HEK293 (cell line): Measurements from ENCODE around the gene IRAK2.

Experiments used
- CTCF ChIA-PET: fragments of 350-600 bp; formaldehyde crosslinking; extraction: SDS; loops from one replicate; lab custom pipeline; 2021; ENCODE audit warnings: antibody characterized with exemption; lab: Yijun Ruan, JAX
- POLR2A ChIA-PET: fragments of 300-600 bp; formaldehyde crosslinking; extraction: SDS; loops from one replicate; lab custom pipeline; 2020; ENCODE audit warnings: antibody characterized with exemption, inconsistent platforms; lab: Yijun Ruan, JAX
- H3K27ac ChIP-seq: fragments of 200-500 bp; sonication (Bioruptor generic); 2 replicates; pipeline ENCODE4 v1.5.1; 2014; ENCODE audit warnings: low read depth, low read length, control low read depth, inconsistent platforms; ENCODE audit errors: extremely low read depth
- H3K36me3 ChIP-seq, 2 experiments: fragments of 200-500 bp in 1 of 2; sonication (Bioruptor generic) in 1 of 2; 1 replicate in 1 of 2; 2 replicates in 1 of 2; pipeline ENCODE4 v1.5.1; 2014 to 2017; ENCODE audit warnings: inconsistent platforms in 2 of 2, low read length in 2 of 2; ENCODE audit not compliant: control insufficient read depth in 2 of 2, insufficient read depth in 1 of 2
- H3K4me1 ChIP-seq: fragments of 200-500 bp; sonication (Bioruptor generic); 2 replicates; pipeline ENCODE4 v1.5.1; 2014; ENCODE audit warnings: mild to moderate bottlenecking, low read length, inconsistent platforms; ENCODE audit not compliant: control insufficient read depth, insufficient read depth
- H3K4me3 ChIP-seq: 2 replicates; pipeline ENCODE4 v1.5.1; 2011; ENCODE audit warnings: low read depth, mild to moderate bottlenecking, control low read depth, low read length, moderate library complexity
- H3K9me3 ChIP-seq: fragments of 200-500 bp; sonication (Bioruptor generic); 2 replicates; pipeline ENCODE4 v1.5.1; 2014; ENCODE audit warnings: low read depth, low read length, inconsistent platforms; ENCODE audit not compliant: control insufficient read depth, insufficient read depth
- ELK4 ChIP-seq: IDR thresholded peaks from 2 replicates; pipeline ENCODE4 v1.6.1; 2011; ENCODE audit warnings: mild to moderate bottlenecking, low read depth, low read length, borderline replicate concordance
- GLIS2 ChIP-seq: fragments of 450-650 bp; formaldehyde crosslinking; IDR thresholded peaks from 2 replicates; pipeline ENCODE4 v1.5.1; 2016; ENCODE audit warnings: missing biosample characterization, missing genetic modification characterization
- IKZF3 ChIP-seq: fragments of 450-650 bp; IDR thresholded peaks from 2 replicates; pipeline ENCODE4 v1.5.0; 2018; ENCODE audit warnings: missing biosample characterization, mild to moderate bottlenecking, missing genetic modification characterization, moderate library complexity
- KLF1 ChIP-seq: fragments of 450-650 bp; formaldehyde crosslinking; IDR thresholded peaks from 2 replicates; pipeline ENCODE4 v1.5.1; 2016; ENCODE audit warnings: missing biosample characterization, missing genetic modification characterization
- KLF8 ChIP-seq: fragments of 450-650 bp; formaldehyde crosslinking; IDR thresholded peaks from 2 replicates; pipeline ENCODE4 v1.5.1; 2016; ENCODE audit warnings: missing biosample characterization, missing genetic modification characterization
- KLF9 ChIP-seq: fragments of 450-650 bp; formaldehyde crosslinking; IDR thresholded peaks from 2 replicates; pipeline ENCODE4 v1.5.1; 2016; ENCODE audit warnings: missing biosample characterization, missing genetic modification characterization, low read depth
- MZF1 ChIP-seq: fragments of 450-650 bp; formaldehyde crosslinking; IDR thresholded peaks from 2 replicates; pipeline ENCODE4 v1.5.1; 2017; ENCODE audit warnings: missing biosample characterization, missing genetic modification characterization, borderline replicate concordance
- SETDB1 ChIP-seq: IDR thresholded peaks from one replicate; pipeline ENCODE4 v1.6.1; 2017; ENCODE audit warnings: mild to moderate bottlenecking, low read length, moderate library complexity, mixed read lengths; ENCODE audit not compliant: insufficient read length
- SP3 ChIP-seq: fragments of 450-650 bp; formaldehyde crosslinking; IDR thresholded peaks from 2 replicates; pipeline ENCODE4 v1.5.1; 2016; ENCODE audit warnings: missing biosample characterization, missing genetic modification characterization
- SP7 ChIP-seq: fragments of 450-650 bp; formaldehyde crosslinking; IDR thresholded peaks from 2 replicates; pipeline ENCODE4 v1.5.1; 2016; ENCODE audit warnings: missing biosample characterization, missing genetic modification characterization
- ZEB2 ChIP-seq: fragments of 450-650 bp; formaldehyde crosslinking; IDR thresholded peaks from 2 replicates; pipeline ENCODE4 v1.5.1; 2016; ENCODE audit warnings: missing biosample characterization, missing genetic modification characterization
- ZFP41 ChIP-seq: fragments of 450-650 bp; formaldehyde crosslinking; IDR thresholded peaks from 2 replicates; pipeline ENCODE4 v1.5.1; 2016; ENCODE audit warnings: missing biosample characterization, missing genetic modification characterization, borderline replicate concordance
- ZNF292 ChIP-seq: fragments of 450-650 bp; formaldehyde crosslinking; IDR thresholded peaks from 2 replicates; pipeline ENCODE4 v1.5.1; 2016; ENCODE audit warnings: low read depth, missing biosample characterization, missing genetic modification characterization, borderline replicate concordance
- ZNF311 ChIP-seq: fragments of 450-650 bp; formaldehyde crosslinking; IDR thresholded peaks from 2 replicates; pipeline ENCODE4 v1.5.1; 2017; ENCODE audit warnings: missing biosample characterization, missing genetic modification characterization, borderline replicate concordance
- ZNF398 ChIP-seq: fragments of 450-650 bp; formaldehyde crosslinking; IDR thresholded peaks from 2 replicates; pipeline ENCODE4 v1.5.1; 2017; ENCODE audit warnings: missing biosample characterization, missing genetic modification characterization
- ZNF530 ChIP-seq: fragments of 450-650 bp; formaldehyde crosslinking; IDR thresholded peaks from 2 replicates; pipeline ENCODE4 v1.5.1; 2016; ENCODE audit warnings: low read depth, missing biosample characterization, missing genetic modification characterization
- ZNF596 ChIP-seq: fragments of 450-650 bp; IDR thresholded peaks from 2 replicates; pipeline ENCODE4 v1.5.0; 2018; ENCODE audit warnings: missing biosample characterization, mild to moderate bottlenecking, missing genetic modification characterization, moderate library complexity
- ZSCAN30 ChIP-seq: fragments of 450-650 bp; IDR thresholded peaks from 2 replicates; pipeline ENCODE4 v1.5.1; 2018; ENCODE audit warnings: missing biosample characterization, mild to moderate bottlenecking, missing genetic modification characterization, moderate library complexity
- ZXDB ChIP-seq: fragments of 450-650 bp; formaldehyde crosslinking; IDR thresholded peaks from 2 replicates; pipeline ENCODE4 v1.5.1; 2016; ENCODE audit warnings: missing biosample characterization, missing genetic modification characterization
- TF ChIP-seq, protein P1 (sequence below): fragments of 450-650 bp; formaldehyde crosslinking; IDR thresholded peaks from 2 replicates; pipeline ENCODE4 v1.5.1; 2016; ENCODE audit warnings: missing biosample characterization, missing genetic modification characterization, low read depth
- TF ChIP-seq, protein P2 (sequence below): fragments of 450-650 bp; formaldehyde crosslinking; IDR thresholded peaks from 2 replicates; pipeline ENCODE4 v1.5.1; 2016; ENCODE audit warnings: missing biosample characterization, missing genetic modification characterization
- TF ChIP-seq, protein P3 (sequence below): sonication (generic); formaldehyde crosslinking; IDR thresholded peaks from 2 replicates; pipeline ENCODE4 v1.8.1; 2022; ENCODE audit warnings: mild to moderate bottlenecking, moderate library complexity, missing genetic modification reagents
- TF ChIP-seq, protein P4 (sequence below): fragments of 450-650 bp; formaldehyde crosslinking; optimal IDR thresholded peaks from 2 replicates; pipeline ENCODE3; 2016; ENCODE audit warnings: missing biosample characterization, mild to moderate bottlenecking, missing genetic modification characterization
- TF ChIP-seq, protein P5 (sequence below): fragments of 450-650 bp; formaldehyde crosslinking; IDR thresholded peaks from 2 replicates; pipeline ENCODE4 v1.5.1; 2016; ENCODE audit warnings: missing biosample characterization, missing genetic modification characterization

The IRAK2 gene

DNA sequence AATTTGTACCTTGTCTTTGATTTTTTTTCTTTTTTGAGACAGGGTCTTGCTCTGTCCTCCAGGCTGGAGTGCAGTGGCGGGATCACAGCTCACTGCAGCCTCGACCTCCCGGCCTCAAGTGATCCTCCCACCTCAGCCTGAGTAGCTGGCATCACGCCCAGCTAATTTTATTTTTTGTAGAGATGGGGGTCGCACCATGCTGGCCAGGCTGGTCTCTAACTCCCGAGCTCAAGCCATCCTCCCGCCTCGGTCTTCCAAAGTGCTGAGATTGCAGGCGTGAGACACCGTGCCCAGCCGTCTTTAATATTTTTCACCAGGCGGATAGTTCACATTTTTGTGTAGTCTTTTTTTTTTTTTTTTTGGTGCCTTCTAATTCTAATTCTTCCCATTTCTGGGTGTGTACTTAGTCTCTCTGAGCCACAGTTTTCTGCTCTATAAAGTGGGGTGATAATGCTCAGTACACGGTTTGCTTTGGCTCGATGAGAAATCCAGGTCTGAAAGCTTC lies 83.0 kb downstream of the IRAK2 start (continued):
- TF ChIP-seq, protein P1, sequence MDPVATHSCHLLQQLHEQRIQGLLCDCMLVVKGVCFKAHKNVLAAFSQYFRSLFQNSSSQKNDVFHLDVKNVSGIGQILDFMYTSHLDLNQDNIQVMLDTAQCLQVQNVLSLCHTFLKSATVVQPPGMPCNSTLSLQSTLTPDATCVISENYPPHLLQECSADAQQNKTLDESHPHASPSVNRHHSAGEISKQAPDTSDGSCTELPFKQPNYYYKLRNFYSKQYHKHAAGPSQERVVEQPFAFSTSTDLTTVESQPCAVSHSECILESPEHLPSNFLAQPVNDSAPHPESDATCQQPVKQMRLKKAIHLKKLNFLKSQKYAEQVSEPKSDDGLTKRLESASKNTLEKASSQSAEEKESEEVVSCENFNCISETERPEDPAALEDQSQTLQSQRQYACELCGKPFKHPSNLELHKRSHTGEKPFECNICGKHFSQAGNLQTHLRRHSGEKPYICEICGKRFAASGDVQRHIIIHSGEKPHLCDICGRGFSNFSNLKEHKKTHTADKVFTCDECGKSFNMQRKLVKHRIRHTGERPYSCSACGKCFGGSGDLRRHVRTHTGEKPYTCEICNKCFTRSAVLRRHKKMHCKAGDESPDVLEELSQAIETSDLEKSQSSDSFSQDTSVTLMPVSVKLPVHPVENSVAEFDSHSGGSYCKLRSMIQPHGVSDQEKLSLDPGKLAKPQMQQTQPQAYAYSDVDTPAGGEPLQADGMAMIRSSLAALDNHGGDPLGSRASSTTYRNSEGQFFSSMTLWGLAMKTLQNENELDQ (tag by site-specific recombination): no peak
- no peak for TF ChIP-seq IKZF3 (tag by site-specific recombination)
- no peak for TF ChIP-seq GLIS2
- TF ChIP-seq ZXDB (tag by site-specific recombination): 0 out of 2 replicates have a peak, but pooled peaks have one; percentile 34
- TF ChIP-seq, protein P2, sequence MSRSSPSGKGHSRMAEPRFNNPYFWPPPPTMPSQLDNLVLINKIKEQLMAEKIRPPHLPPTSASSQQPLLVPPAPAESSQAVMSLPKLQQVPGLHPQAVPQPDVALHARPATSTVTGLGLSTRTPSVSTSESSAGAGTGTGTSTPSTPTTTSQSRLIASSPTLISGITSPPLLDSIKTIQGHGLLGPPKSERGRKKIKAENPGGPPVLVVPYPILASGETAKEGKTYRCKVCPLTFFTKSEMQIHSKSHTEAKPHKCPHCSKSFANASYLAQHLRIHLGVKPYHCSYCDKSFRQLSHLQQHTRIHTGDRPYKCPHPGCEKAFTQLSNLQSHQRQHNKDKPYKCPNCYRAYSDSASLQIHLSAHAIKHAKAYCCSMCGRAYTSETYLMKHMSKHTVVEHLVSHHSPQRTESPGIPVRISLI (tag by site-specific recombination): 0 out of 2 replicates have a peak, but pooled peaks have one; percentile 58
- TF ChIP-seq MZF1: no peak

DNA sequence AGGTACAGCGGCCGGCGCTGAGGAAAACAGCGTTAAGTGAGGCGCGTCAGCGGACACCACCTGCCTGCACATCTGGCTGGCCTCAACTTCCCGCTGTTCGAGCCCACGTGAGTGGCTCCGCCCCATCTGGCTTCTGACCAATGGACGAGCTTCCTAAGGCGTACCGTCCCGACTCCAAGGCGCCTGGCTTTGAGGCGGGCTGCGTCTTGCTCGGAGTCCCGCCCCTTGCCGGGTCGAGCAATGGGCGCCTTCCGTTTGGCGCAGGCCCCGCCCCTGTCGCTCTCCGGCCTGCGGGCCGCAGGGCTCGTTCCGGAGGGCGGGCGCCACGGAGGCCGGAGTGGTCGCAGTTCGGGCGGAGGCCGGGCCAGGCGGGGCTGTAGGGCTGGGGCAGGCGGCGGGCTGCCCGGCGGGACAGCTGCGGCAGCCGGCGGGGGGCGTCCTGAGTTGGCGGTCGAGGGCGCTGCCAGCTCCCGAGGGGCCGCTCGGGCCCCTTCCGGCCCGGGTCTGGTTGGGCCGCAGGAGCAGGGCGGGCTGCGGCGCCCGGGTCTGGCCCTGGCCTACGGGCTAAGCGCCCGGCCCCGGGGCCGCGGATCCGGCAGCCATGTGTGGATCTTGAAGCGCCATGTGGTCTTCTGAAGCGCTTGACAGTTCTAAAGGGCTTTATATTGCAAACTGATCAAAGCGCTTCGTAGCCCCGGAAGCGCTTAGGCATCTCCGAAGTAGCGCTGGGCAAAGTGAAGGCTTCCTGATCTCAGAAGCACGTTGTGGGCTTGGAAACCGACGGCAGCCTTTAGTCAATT lies 83.7 kb downstream of the IRAK2 start, which contains the start of gene TATDN2:
Gene TATDN2, plus strand, starts transcription at position 276 of the 800 bp plus-strand sequence. CDS start 742 bp downstream, outside the sequence.
- ChIA-PET CTCF (interaction anchor here (1.0 kb wide), 1 partner anchor 15 kb away, joined by 3 read pairs; no protein-coding TSS in a partner anchor), POLR2A (interaction anchor here (0.5 to 1.6 kb wide), 13 partner anchors 9 to 1775 kb away, joined by 3 to 9 read pairs (median 5); partner anchors contain the start of genes ARPC4, BRPF1, SEC13 and TADA3)
- Histone ChIP-seq H3K27ac (peak within 1 kb of the TSS; percentile 74), H3K9me3 (no peaks in the 10 kb centered on the region), H3K4me3 (peak within 1 kb of the TSS; percentile 81), H3K36me3 (peaks cover 4 to 29% of the 10 kb centered on the region in 2 experiments; a peak in 2 of 3 replicates), H3K4me1 (no peaks in the 10 kb centered on the region)
- TF ChIP-seq, protein P3, sequence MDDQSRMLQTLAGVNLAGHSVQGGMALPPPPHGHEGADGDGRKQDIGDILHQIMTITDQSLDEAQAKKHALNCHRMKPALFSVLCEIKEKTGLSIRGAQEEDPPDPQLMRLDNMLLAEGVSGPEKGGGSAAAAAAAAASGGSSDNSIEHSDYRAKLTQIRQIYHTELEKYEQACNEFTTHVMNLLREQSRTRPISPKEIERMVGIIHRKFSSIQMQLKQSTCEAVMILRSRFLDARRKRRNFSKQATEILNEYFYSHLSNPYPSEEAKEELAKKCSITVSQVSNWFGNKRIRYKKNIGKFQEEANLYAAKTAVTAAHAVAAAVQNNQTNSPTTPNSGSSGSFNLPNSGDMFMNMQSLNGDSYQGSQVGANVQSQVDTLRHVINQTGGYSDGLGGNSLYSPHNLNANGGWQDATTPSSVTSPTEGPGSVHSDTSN: 0 out of 2 replicates have a peak, but pooled peaks have one; percentile 55
- TF ChIP-seq ZNF398 (no peak), ZNF311 (tag by site-specific recombination) (no peak), SETDB1 (peak; percentile 37), ZEB2 (peak; percentile 3; the same call in 1 of the 2 replicates), ZFP41 (tag by site-specific recombination) (no peak), KLF9 (tag by site-specific recombination) (0 out of 2 replicates have a peak, but pooled peaks have one; percentile 21), ZNF530 (tag by site-specific recombination) (no peak), KLF1 (tag by site-specific recombination) (no peak), ELK4 (no peak), ZNF596 (peak; percentile 40; the same call in 1 of the 2 replicates), KLF8 (tag by site-specific recombination) (peak; percentile 63; the same call in 1 of the 2 replicates), SP3 (tag by site-specific recombination) (peak; percentile 88), ZSCAN30 (peak; percentile 72; the same call in 1 of the 2 replicates), SP7 (tag by site-specific recombination) (peak; percentile 68; the same call in 1 of the 2 replicates), ZNF292 (no peak)
- TF ChIP-seq, protein P4, sequence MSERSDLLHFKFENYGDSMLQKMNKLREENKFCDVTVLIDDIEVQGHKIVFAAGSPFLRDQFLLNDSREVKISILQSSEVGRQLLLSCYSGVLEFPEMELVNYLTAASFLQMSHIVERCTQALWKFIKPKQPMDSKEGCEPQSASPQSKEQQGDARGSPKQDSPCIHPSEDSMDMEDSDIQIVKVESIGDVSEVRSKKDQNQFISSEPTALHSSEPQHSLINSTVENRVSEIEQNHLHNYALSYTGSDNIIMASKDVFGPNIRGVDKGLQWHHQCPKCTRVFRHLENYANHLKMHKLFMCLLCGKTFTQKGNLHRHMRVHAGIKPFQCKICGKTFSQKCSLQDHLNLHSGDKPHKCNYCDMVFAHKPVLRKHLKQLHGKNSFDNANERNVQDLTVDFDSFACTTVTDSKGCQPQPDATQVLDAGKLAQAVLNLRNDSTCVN: peak; percentile 35
- TF ChIP-seq, protein P5, sequence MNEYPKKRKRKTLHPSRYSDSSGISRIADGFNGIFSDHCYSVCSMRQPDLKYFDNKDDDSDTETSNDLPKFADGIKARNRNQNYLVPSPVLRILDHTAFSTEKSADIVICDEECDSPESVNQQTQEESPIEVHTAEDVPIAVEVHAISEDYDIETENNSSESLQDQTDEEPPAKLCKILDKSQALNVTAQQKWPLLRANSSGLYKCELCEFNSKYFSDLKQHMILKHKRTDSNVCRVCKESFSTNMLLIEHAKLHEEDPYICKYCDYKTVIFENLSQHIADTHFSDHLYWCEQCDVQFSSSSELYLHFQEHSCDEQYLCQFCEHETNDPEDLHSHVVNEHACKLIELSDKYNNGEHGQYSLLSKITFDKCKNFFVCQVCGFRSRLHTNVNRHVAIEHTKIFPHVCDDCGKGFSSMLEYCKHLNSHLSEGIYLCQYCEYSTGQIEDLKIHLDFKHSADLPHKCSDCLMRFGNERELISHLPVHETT (tag by site-specific recombination): no peak
